ENCODE measurements around the gene SEC31B.

- no peak for TF ChIP-seq CTCF (IDR thresholded peaks at IDR 0.05; ENCODE audit: control extremely low read depth in 1 of 3, insufficient read depth in 1 of 3, low read depth in 1 of 3, low read length in 3 of 3)
- TF ChIP-seq ATF2 (IDR thresholded peaks at IDR 0.05; ENCODE audit: low read length) = no peak
- no peak for TF ChIP-seq SP4 (IDR thresholded peaks at IDR 0.05; ENCODE audit: low read length)
- TF ChIP-seq RAD21 (IDR thresholded peaks at IDR 0.05 in 1 of 2, conservative IDR thresholded peaks at IDR 0.05 in 1 of 2; ENCODE audit: low read depth in 2 of 2, low read length in 2 of 2) = no peak
- TF ChIP-seq MAX (IDR thresholded peaks at IDR 0.05) = no peak
- TF ChIP-seq CREB1 (IDR thresholded peaks at IDR 0.05) = no peak
- TF ChIP-seq POLR2A (IDR thresholded peaks at IDR 0.05; ENCODE audit: control extremely low read depth in 1 of 2, low read depth in 2 of 2, low read length in 2 of 2) = no peak
- no peak for TF ChIP-seq CEBPB (IDR thresholded peaks at IDR 0.05; ENCODE audit: low read depth, low read length)
- no peak for TF ChIP-seq EP300 (IDR thresholded peaks at IDR 0.05; ENCODE audit: borderline replicate concordance in 1 of 2, low read depth in 2 of 2, low read length in 2 of 2)
- no peak for TF ChIP-seq HDAC6 (IDR thresholded peaks at IDR 0.05; ENCODE audit: low read depth, low read length)
- no peak for TF ChIP-seq ZNF274 (IDR thresholded peaks at IDR 0.05; ENCODE audit: borderline replicate concordance, extremely low read depth, low read length)
These were observed 49.3 kb upstream of the SEC31B start for GRCh38 chr10:100568912-100569311.

Measured in H1 (cell line).